NCI-H187 treated with DMSO at 0.1 percent for 48 hours (cell line): ENCODE measurements around the gene DHCR24.

Experiments
- DNase-seq: peaks from one replicate; lab custom pipeline; 2025; lab: John Stamatoyannopoulos, UW

The DHCR24 gene

GRCh38 chr1:54864460-54865208, 22.4 kb downstream of the DHCR24 start:
- no peak for DNase-seq

DNA sequence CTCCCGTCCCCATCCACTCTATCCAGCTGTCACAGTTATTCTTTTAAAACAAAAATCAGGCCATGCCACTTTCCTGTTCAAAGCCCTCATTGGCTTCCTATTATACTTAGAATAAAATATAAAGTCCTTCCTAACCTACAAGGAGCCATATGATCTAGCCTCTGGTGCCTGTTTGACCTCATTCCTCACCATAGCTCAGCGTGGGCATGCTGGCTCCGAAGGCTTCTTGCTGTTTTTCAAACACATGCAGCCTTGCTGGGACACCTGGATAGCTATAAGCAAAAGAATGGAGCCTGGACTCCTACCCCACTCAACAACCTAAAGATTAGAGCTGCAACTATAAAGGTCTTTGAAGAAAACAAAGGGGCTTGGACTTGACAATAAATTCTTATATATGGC, 23.7 kb downstream of the DHCR24 start:
- DNase-seq = no peak

DNA sequence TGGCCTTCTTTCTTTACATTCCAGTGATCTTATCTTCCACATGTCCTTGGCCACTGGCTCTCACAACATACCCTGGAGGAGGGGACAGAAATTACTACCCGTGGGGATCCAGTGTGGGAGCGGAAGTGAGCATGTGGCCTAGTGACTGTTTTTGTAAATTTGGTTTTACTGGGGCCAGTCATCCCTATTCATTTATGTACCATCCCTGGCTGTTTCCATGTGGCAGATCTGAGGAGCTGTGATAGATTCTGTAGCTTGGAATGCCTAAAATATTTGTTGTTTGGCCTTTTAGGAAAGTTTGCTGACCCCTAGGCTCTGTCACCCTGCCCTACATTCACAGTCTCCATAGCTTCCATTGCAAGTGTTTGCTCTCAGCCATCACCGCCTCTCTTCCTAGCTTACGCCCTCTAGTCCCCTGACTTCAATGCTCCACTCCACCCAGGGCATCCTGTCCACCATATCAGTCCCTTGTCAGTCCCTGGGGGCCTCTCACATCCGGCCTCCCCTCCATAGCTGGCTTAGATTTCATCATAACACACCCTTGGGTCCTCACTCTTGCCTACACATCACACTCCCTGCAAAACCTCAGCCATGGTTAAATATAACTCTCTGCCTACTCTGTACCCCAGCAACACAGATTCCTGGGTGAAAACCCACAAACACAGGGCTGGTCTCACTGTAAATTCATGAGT, 25.8 kb downstream of the DHCR24 start:
- no peak for DNase-seq

DNA sequence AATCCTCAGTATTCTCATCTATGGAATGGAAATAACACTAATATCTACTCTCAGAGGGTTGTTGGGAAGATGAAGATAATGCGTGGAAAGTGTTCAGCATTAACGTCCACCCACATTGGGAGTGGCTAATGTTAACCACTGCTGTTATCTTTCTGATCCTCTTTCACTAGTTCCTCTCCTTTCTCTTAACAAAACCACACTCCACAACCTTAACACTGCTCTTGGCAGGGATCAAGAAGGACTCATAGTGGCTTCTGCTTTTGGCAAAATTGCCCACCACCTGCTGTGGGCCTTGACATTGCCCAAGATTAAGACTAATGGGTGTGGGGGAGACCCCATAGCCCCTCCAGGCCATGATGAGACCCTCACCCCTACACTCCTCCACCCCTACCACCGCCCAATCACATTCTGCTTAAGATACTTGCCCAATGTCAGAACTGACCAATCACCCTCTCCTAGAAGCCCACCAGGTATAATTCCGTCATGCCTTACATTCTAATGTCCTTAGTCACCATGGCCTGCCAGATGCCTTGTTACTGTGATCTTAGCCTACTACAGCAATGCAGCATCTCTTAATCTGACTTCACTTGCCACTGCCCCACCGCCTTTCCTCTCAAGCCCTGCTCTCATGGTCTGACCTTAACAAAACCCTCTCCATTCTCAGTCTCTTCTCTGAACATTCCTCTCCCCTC, 27.1 kb downstream of the DHCR24 start:
- no peak for DNase-seq

GRCh38 chr1:54857746-54858561, 29.0 kb downstream of the DHCR24 start:
- no peak for DNase-seq

GRCh38 chr1:54857141-54857540, 29.9 kb downstream of the DHCR24 start:
- no peak for DNase-seq

GRCh38 chr1:54854381-54855020, 32.5 kb downstream of the DHCR24 start:
- no peak for DNase-seq

- DNase-seq = no peak
These were observed 33.1 kb downstream of the DHCR24 start for GRCh38 chr1:54853793-54854370.

- DNase-seq = no peak
These were observed 33.8 kb downstream of the DHCR24 start for GRCh38 chr1:54853096-54853792.

DNA sequence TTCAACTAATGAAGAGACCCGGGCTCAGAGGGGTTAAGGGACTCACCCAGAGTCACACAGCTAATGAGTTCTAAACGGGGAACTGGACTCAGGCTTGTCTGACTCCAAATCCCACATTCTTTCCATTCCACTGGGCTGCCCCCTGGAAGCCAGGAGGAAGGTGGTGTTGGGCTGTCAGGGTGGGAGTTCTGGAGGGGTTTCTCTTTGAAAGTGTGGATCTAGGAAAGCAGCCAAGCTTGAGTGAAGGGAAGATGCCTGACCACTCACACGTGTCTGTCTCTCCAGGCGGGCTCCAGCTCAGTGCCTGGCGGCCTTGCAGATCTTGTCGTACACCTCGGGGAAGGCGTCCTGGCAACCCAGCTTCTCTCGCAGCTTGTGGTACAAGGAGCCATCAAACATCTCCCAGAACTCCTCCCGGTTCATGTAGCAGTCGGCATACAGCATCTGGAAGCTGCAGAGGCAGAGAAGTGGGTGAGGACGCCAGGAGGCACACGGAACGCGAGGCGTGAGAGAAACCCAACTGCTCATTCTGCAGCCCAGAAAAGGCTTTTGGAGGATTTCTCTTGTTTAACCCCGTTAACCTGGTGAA, 35.0 kb downstream of the DHCR24 start:
- DNase-seq = no peak

DNA sequence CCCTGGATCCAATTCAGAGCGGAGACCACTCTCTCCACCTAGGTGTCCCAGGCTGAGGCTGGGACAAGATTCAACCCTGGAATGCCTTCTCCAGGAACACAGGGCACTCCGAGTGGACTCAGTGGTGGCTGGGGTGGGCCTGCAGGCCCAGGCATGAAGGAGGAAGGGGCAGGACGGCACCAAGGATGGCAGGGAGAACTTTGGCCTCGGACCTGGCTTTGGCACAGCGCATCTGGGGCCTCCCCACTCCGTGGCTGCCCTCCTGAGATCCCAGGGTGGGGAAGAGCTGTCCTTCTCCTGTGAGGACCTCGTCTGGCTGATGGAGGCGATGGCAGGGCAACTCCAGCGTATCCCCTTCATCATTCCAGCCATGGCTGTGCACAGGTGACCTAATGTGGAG, 35.6 kb downstream of the DHCR24 start:
- DNase-seq = no peak

GRCh38 chr1:54850737-54851136, 36.3 kb downstream of the DHCR24 start:
- DNase-seq = no peak

- no peak for DNase-seq
These were observed 36.8 kb downstream of the DHCR24 start for GRCh38 chr1:54850069-54850730.

GRCh38 chr1:54849219-54850068, 37.6 kb downstream of the DHCR24 start:
- DNase-seq = no peak

DNA sequence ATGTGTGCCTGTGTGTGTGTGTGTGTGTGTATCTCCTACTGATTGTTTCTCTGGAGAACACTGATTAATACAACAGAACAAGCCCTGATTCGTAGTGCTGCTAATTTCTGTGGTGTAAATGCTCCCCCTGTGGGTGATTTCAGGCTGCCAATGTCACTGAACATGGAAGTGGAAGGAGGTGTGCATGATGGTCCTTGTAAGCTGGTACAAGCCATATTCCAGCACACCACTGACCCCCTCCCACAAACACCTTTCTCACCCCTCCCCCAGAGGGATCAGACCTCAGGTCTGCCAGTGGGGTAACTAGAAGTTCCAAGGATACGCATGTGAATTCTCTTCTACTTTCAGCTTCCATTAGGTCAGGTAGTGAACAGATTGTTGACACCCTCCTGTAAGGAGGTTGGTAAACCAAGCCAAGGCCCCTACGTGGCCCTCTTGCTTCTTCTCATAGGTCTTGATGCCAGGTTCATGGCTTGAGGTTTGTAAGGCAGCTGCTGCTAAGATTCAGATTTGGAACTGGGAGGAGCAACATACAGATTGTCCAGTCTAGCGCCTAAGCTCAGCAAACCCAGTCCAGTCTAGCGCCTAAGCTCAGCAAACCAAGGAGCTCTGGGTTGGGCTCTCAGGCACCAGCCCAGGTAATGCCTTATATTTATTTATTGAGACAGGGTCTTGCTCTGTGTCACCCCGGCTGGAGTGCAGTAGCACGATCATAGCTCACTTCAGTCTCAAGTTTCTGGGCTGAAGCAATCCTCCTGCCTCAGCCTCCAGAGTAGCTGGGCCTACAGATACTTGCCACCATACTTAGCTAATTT, 38.7 kb downstream of the DHCR24 start:
- DNase-seq = no peak

DNA sequence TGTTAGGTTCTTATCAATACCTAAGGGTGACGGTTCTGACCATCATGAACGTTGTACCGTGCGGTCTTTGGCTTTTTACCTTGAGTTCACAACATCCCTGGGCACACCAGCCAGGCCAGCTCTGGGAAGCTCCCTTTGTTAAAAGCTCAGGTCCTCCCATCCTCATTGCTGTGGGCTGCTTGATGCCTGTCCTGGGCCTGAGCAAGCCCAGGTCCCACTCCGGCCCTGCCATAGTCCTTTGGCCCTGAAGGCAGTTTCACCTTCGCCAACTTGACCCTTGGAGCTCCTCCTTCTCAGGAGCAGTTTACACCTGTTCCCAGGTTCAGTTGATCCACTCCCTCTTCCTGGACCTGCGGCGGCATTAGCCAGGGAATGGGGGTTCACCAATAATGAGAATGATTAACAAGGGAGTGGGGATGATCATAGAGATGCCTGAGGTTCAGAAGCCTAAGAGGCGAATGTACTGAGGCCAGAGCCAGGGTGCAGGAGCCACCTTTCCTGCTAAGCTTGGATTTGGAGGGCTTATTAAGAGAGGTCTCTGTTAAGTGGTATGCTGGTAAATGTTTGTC, 40.2 kb downstream of the DHCR24 start:
- DNase-seq = no peak

GRCh38 chr1:54846301-54846700, 40.7 kb downstream of the DHCR24 start:
- DNase-seq = no peak

- no peak for DNase-seq
These were observed 41.2 kb downstream of the DHCR24 start for GRCh38 chr1:54845772-54846171.
